Measurements from ENCODE around the gene TEX36. TPM values are rescaled to one million over a fixed set of nuclear protein-coding genes. Genes with fewer than 3 reads are reported as not detected.

Gene TEX36
- total RNA-seq, 1 experiment from 2014 or later: not detected

- Histone ChIP-seq H3K4me1 (ENCODE audit: insufficient read depth, low read length) (no peaks in the 10 kb centered on the region), H3K4me2 (ENCODE audit: insufficient read depth, insufficient read length, low read length) (no peak overlapping the region), H2AFZ (ENCODE audit: low read length) (no peak overlapping the region), H3K79me1 (ENCODE audit: insufficient read depth, low read depth, low read length, poor library complexity, severe bottlenecking) (no peaks in the 10 kb centered on the region), H3K27me3 (ENCODE audit: insufficient read depth, low read length) (no peaks in the 10 kb centered on the region), H2BK20ac (ENCODE audit: low read depth, low read length, poor library complexity, severe bottlenecking) (no peak overlapping the region), H3K9me3 (ENCODE audit: control insufficient read depth, low read depth, low read length) (no peaks in the 10 kb centered on the region), H3K23ac (ENCODE audit: insufficient read length, low read depth, low read length) (no peak overlapping the region), H2BK12ac (ENCODE audit: insufficient read length, low read depth, low read length) (no peak overlapping the region), H3K23me2 (ENCODE audit: insufficient read length, low read depth, low read length, poor library complexity, severe bottlenecking) (no peaks in the 10 kb centered on the region), H2BK120ac (ENCODE audit: low read depth, low read length, poor library complexity, severe bottlenecking) (no peak overlapping the region), H4K8ac (replicated peaks; ENCODE audit: insufficient read length, low read depth, low read length) (no peak overlapping the region), H3K4ac (ENCODE audit: low read depth, low read length) (no peak overlapping the region), H3K56ac (ENCODE audit: insufficient read length, low read depth, low read length) (no peak overlapping the region), H3K14ac (ENCODE audit: insufficient read depth, low read length) (no peak overlapping the region), H2AK5ac (ENCODE audit: insufficient read length, low read length) (no peak overlapping the region), H2BK5ac (ENCODE audit: insufficient read length, low read length) (no peak overlapping the region), H3K18ac (ENCODE audit: insufficient read length, low read depth, low read length) (no peak overlapping the region), H3K79me2 (ENCODE audit: insufficient read depth, low read length) (no peaks in the 10 kb centered on the region), H4K5ac (ENCODE audit: insufficient read length, low read depth, low read length) (no peak overlapping the region), H4K91ac (ENCODE audit: insufficient read length, low read depth, low read length) (no peak overlapping the region), H4K20me1 (ENCODE audit: control insufficient read depth, insufficient read depth, insufficient read length) (no peaks in the 10 kb centered on the region), H3K27ac (ENCODE audit: insufficient read length, low read depth, low read length) (no peak overlapping the region), H2BK15ac (ENCODE audit: low read depth, low read length) (no peak overlapping the region), H3T11ph (ENCODE audit: low read length) (no peak overlapping the region), H3K9ac (ENCODE audit: extremely low read depth, insufficient read length, low read length) (no peak overlapping the region)
- TF ChIP-seq, protein P1, sequence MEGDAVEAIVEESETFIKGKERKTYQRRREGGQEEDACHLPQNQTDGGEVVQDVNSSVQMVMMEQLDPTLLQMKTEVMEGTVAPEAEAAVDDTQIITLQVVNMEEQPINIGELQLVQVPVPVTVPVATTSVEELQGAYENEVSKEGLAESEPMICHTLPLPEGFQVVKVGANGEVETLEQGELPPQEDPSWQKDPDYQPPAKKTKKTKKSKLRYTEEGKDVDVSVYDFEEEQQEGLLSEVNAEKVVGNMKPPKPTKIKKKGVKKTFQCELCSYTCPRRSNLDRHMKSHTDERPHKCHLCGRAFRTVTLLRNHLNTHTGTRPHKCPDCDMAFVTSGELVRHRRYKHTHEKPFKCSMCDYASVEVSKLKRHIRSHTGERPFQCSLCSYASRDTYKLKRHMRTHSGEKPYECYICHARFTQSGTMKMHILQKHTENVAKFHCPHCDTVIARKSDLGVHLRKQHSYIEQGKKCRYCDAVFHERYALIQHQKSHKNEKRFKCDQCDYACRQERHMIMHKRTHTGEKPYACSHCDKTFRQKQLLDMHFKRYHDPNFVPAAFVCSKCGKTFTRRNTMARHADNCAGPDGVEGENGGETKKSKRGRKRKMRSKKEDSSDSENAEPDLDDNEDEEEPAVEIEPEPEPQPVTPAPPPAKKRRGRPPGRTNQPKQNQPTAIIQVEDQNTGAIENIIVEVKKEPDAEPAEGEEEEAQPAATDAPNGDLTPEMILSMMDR (conservative IDR thresholded peaks at IDR 0.05): no peak
- WGBS (ENCODE audit: extremely low coverage, insufficient read length, low lambda C conversion rate): no CpG with 5 or more reads among the region's 1 CpG
- H3K4me3 Mint-ChIP-seq: no peak overlapping the region
- peaks cover 5 to 15% (median 10%) of the 10 kb centered on the region in 3 experiments; a peak in 5 of 7 replicates for H3K36me3 Mint-ChIP-seq (ENCODE audit: insufficient read depth in 1 of 3, low read depth in 3 of 3)
- no peak for DNase-seq
- H3K9me3 Mint-ChIP-seq: peaks cover 32 to 39% of the 10 kb centered on the region in 2 experiments
- H3K27ac Mint-ChIP-seq: no peak overlapping the region
- no peaks in the 10 kb centered on the region for H3K4me1 Mint-ChIP-seq
- H3K27me3 Mint-ChIP-seq (ENCODE audit: low read depth): peaks cover 20% of the 10 kb centered on the region
Measured at GRCh38 chr10:125646311-125646710, 36.7 kb downstream of the TEX36 start.
